Lung microvascular endothelial cell (primary cell): ENCODE data around the gene SOD3. TPM values are rescaled to one million over a fixed set of nuclear protein-coding genes. Genes with fewer than 3 reads are reported as not detected.
A peak's percentile ranks its signal among the peaks of the same experiment; 100 is the strongest.

Experiments used
- DNase-seq, 2 donors: peaks; one replicate each; pipeline versions ENCODE4 v3.0.0 to v3.0.0-alpha.2; 2010; ENCODE audit warnings: low read depth in 2 of 2
- total RNA-seq: library from RNA; depleted of rRNA; stranded (reverse); fragments of >200 nt; gene quantifications from 2 replicates; pipeline ENCODE4 v1.2.1, GENCODE V29; 2014

Gene SOD3
- total RNA-seq, 1 donor from 2014 or later: 0.20 TPM

DNA sequence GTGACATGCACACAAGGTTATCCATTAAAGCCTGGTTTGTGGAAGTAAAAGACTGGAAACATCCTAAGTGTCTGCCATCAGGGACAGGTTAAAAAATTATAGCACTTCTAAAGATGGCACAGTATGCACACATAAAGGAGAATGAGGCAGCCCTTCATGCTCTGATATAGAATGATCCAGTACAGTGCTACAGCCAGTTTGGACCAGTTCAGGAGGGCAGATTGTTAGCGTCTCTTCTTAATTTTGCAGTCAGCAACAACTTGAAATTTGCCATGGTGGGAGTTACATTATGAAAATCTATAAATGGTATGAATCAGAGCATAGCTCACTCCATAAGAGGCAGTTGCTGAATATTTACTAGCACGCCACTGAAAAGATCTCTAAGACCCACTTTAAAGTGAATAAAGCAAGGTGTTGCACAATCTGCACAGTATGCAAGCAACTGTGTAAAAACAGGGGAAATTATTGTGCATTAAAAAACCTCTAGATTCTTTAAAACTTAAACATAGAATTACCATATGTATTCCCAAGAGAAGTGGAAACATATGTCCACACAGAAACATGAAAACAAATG, 20.3 kb upstream of the SOD3 start:
- DNase-seq: no peak

DNA sequence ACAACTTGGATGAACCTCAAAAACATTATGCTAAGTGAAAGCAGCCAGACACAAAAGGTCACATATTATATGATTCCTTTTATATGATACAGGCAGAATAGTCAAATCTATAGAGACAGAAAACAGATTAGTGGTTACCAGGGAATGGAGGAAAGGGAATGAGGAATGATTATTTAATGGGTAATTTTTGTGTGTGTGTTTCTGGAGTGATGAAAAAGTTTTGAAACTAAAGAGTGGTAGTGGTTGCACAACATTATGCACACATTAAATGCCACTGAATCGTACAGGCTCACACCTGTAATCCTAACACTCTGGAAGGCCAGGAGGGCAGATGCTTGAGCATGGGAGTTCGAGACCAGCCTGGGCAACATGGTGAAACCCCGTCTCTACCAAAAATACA, 19.6 kb upstream of the SOD3 start:
- no peak for DNase-seq

DNA sequence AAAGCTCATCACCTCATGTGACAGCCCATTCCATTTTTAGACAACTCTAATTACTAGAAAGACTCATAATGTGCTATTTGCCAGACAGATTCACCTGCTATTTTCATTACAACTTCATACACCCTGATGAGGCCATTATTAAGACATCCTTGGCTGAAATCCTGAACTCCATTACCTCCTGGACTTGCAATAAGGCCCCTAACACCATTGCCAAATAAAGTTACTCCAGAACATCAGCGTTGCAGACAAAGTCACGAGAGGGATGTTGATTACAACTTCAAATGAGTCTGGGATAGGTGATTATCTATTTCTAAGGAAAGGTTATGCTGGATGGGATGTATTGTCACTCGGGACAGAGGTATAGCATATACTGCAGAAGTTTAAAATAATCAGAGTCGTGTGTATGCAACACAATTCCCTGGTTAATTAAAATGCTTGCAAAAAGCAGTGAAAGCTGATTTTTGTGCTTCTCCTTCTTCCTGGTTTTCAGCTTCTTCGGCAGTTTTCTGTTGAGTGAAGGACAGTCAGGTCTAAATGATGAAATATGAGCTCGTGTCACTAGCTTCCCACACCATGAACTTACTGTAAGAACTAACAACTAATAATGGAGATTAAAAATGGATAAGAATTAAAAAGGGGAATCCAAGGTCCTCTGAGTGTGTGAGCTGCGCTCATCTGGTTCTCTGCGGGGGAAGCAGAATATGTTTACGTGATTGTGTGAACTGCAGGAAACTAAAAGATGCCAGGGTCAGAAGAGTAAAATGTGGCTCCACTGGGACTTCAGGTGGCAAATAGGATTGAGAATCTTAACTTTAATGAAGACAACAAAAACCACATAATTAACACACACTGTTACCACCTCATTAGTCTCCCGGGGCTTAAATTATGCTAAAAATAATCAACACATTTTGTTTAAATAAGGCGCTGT, 17.6 kb upstream of the SOD3 start:
- DNase-seq: no peak

DNA sequence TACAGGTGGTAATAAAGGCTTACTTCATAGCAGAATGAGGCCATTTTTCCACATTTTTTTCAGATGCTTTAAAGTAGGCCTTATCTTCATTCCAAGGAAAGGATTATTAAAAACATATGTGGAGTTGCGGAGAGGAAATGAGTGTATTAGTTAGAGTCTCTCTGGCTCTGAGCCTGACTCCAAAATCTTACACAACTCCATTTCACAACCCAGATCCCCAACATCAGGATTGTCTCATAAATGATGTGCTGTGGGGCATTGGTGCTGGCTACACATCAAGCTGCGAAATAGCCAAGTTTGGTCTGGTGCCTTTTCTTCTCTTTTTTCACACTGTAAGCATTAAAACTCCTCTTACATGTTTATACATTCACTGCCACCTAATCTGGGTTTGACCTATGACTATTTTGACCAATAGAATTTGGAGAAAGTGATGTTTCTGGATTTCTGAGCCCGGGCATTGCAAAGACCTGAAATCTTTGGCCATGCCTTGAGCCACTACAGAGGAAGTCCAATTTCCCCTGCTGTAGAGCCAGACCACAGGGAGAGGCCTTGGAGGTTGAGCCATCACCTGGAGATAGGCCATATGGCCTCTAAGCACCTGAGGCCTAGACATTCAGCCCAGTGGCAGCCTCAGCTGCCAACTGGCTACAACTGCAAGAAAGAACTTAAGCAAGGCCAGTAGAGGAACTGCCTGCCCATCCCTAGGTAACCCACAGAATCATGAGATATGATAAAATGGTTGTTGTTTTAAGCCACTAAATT, 16.7 kb upstream of the SOD3 start:
- DNase-seq: no peak

DNA sequence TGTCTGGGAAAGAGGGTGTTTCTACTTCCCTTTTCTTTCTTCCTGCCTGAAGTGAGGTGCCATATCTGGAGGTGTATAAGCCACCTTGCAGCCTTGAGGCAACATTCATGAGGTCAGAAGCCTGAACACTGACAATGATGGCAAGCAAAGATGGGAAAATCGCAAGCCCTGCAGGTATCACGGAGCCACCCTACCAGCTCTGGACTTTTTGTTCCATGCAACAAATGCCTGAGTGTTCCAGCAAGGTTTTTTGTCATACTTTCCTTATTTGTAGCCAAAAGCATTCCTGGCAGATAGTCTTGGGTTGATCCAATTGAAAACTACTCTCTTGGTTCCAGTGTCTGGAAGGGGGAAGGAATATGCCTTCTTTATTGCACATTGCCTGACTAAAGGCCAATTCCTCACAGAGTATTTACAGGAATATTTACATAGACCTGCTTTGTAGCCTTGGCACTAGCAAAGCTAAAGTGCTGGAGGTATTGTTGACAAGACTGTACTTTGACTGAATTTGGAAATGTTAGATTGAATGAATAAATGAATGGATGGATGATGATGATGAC, 14.4 kb upstream of the SOD3 start:
- DNase-seq: no peak

DNA sequence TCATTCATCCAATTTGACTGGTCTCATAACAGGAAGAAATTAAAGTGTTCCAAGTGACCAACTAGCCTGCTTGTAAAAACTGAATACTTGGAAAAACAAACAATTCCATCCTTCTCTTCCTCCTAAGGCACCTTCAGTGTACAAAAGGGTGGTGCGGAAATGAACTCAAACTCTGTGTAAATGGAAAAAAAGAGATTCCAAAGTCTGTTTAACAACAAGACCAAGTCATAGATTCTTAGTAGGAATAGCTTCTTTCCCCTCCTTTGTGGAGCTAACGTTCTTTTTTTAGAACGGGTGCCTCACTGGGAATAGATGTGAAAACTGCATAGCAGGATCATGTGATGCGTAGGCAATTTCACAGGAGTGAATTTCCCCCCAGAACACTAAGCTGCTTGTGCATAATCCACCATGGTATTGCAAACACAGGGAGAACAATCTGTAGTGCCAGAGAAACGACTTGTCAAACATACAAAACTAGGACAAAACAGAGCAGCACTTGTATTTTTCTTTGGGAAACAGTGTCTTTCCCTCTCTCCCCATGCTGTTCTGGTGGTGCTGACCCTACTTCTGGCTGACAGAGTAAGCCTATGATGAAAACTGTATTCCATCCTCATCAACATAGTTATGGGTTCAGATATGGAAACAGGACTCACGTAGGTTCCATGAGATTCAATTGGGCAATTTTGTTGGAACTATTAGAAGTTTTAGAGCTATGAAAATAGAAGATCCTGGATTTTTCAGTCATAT, 13.2 kb upstream of the SOD3 start:
- DNase-seq: peak in 1 of 2 donors; percentile 8

DNA sequence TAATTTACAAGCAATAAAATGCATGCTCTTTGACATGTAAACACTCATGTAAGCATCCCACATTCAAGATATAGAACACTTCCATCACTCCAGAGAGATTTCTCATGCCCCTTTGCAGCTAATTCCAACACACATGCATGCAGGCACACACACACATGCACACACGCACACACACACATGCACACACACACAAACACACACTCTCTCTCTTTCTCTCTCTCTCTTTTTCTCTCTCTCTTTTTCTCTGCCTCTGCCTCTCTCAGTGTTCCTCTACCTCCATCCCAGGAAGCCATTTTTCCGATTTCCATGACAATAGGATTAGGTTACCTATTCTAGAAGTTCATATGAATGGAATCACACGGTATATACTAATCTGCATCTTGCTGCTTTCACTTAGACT, 11.9 kb upstream of the SOD3 start:
- DNase-seq: no peak

DNA sequence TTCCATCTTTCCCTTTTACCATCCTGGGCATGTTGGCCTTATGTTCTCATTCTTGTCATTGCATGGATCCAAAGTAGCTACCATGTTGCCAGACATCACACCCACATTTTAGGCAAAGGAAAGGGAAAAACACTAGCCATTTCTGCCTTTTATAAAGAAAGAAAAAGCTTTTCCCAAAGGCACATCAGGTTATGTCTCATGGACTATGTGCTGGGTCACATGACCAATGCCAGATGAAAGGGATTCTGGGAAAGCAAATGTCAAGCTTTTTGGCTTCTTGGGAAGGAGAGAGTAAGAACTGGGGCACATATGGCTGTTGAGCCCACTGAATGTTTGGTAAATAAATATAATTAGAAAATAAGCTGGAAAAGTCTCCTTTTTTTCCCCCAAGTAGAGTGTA, 4.3 kb upstream of the SOD3 start:
- DNase-seq: no peak

DNA sequence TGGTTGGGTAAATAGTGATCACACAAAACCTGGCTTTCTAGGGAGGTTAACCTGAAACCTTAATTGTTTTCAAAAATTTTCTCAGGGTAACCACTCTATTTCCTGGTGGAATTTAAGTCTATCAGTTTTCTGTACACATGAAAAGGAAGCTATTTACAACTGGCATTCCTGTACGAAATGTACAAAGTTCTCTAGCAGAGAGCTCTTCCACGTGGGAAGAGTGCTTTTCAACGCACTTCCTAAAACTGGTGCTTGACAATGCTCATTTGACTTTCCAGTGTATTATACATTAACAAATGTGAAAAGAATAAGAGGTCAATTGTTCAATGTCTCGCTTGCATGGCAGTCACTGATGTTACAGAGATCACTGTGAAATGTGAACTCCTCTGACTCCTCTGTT, 2.8 kb upstream of the SOD3 start:
- no peak for DNase-seq

DNA sequence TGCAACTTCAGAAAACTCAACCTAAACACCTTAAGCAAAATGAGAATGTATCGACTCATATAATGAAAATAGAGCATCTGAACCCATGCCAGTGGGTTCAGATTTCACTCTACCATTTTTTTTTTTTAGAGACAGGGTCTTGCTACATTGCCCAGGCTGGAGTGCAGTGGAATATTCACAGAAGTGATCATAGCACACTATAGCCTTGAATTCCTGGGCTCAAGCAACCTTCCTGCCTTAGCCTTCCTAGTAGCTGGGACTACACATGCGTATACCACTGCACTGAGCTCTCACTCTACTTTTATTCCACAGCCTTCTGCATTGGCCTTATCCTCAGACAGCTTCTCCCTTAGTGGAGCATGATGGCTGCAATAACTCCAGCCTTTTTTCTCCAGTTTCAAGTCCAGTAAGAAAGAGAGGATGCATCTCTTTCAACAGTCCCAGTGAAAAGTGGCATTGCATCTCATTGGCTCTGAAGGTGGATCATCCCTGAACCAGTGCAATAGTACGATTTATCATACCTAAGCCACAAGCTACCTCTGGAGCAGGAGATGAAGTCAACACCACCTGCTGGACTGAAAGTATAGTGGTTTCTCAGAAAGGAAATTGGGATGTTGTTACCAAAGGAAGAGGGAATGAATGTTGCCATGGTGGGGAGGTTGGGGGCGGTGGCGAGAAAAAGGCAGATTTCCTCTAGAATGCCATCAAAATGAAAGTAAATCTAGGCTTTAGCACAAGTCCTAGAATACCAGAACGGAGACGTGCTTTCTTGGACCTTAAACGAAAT, 2.0 kb upstream of the SOD3 start:
- DNase-seq: peak; percentile 3 to 28

DNA sequence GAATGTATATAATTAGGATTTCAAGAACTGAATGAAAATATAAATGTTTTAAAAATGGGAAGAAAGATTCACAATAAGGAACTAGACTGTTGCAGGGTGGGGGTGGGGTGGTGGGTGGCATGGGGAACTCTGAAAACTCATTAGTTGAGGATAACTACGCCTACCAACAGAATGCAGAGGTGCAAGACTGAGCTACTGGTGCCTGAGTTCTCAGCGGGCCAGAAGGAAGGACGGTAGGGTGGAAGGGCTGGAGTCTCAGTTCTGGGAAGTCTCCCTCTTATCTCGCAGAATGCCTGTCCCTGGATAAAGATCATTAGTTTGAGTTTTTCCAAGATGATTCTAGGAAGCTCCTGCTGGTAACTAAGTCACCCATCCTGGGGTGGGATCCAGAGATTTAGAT, 1.3 kb upstream of the SOD3 start:
- DNase-seq: no peak

DNA sequence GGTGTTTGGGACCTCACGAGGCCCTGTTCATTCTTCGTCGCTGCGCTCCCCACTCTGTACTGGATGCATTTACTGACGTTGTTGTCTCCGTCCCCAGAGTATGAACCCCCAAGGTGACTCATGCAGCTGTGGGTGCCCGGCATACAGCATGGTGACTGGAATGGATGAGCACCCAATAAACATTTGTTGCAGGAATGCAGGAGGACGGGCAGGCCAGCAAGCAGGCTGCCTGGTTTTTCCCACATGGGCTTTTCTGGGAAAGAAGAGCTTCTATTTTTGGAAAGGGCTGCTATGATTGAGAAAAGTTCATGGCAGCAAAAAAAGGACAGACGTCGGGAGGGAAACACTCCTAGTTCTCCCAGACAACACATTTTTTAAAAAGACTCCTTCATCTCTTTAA, 893 bp upstream of the SOD3 start:
- DNase-seq: no peak

DNA sequence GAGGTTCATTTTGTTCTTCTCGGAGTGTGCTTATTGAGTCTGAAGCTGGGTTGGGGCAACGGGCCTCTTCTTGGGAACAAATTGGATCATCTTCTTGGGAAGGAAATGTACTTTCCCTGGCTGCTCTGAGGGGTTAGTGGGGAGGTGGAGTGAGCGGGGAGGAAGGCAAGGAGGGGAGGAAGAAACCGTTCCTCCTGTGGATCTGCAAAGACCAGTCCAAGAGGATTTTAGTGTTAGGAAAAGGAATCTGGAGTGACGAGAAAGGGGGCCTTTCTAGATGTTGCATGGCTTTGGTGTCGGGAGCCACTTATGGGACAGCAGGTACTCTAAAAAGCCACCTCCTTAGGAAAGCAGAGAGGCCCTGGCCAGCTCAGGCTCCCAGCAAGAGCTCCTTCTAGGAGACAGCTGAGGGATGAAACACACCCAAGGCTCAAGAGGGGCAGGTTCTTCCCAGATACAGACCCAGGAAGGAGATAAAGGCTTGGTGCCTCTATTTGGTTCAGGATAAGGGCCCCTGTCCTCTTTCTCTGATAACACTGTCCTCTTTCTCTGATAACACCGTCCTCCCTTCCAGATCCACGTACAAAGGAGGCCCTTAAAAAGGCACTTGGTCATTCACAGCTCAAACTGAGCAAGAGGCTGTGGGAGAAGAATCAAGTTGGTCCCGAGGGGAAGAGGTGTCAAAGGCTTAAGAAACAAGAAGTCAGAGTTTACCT, 451 bp downstream of the SOD3 start:
- DNase-seq: no peak

DNA sequence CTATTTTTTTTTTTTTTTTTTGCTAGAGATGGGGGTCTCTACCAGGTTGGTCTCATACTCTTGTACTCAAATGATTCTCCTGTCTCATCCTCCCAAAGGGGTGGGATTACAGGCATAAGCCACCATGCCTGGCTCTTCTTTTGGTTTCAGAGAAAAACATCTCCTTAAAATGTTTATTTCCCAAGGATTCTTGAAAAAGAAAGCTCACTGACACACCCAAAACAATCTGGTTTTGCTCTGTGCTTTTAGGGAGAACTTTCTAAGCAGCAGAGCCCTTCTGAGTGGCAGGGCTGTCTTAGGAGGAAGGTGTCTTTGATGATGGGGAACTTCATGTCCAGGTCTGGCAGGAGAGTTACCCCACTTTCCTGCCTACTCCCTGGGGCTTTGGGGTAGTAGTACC, 1.2 kb downstream of the SOD3 start:
- no peak for DNase-seq

DNA sequence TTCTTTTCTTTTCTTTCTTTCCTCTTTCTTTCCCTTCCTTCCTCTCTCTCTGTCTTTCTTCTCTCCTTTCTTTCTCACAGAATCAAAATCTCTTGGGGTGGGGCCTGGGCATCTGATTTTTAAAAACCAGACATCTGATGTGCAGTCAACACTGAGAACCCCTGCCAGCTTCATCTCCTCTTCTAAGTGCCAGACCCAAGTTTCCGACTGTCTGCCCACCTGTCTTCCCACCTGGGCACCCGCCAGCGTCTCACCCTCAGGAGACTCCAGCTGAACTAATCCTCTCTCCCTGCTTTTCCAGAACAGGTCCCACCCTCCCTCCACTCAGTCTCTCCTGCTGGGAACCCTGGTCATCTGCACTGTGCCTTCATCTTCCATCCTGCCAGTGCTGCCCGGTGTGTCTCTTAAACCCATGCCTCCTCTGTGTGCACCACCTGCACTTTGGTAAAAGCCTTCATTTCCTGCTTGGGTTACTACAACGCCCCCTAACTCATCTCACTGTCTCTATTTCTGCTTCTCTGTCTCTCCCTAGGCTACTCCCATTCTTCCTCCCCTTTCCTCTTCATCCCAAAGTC, 2.8 kb downstream of the SOD3 start:
- DNase-seq: no peak

DNA sequence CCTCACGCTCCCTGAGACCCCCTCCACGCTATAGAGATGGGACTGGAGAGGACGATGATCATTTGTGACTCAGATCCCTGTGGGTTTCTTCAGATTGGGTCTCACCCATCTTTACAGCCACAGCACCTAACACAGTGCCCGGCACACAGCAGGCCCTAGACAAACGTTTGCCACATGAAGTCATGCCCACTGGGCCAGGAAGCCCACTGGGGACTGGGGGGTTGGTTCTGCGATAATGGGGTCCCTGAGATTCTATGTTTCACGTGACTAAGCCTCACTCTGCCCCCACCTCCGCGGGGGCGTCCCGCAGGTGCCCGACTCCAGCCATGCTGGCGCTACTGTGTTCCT, 3.8 kb downstream of the SOD3 start:
- no peak for DNase-seq

DNA sequence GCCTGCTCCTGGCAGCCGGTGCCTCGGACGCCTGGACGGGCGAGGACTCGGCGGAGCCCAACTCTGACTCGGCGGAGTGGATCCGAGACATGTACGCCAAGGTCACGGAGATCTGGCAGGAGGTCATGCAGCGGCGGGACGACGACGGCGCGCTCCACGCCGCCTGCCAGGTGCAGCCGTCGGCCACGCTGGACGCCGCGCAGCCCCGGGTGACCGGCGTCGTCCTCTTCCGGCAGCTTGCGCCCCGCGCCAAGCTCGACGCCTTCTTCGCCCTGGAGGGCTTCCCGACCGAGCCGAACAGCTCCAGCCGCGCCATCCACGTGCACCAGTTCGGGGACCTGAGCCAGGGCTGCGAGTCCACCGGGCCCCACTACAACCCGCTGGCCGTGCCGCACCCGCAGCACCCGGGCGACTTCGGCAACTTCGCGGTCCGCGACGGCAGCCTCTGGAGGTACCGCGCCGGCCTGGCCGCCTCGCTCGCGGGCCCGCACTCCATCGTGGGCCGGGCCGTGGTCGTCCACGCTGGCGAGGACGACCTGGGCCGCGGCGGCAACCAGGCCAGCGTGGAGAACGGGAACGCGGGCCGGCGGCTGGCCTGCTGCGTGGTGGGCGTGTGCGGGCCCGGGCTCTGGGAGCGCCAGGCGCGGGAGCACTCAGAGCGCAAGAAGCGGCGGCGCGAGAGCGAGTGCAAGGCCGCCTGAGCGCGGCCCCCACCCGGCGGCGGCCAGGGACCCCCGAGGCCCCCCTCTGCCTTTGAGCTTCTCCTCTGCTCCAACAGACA, 4.4 kb downstream of the SOD3 start:
- DNase-seq: peak in 1 of 2 donors; percentile 17

DNA sequence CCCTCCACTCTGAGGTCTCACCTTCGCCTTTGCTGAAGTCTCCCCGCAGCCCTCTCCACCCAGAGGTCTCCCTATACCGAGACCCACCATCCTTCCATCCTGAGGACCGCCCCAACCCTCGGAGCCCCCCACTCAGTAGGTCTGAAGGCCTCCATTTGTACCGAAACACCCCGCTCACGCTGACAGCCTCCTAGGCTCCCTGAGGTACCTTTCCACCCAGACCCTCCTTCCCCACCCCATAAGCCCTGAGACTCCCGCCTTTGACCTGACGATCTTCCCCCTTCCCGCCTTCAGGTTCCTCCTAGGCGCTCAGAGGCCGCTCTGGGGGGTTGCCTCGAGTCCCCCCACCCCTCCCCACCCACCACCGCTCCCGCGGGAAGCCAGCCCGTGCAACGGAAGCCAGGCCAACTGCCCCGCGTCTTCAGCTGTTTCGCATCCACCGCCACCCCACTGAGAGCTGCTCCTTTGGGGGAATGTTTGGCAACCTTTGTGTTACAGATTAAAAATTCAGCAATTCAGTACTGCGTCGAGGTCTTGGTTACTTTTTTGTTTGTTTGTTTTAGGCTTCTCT, 5.0 kb downstream of the SOD3 start:
- no peak for DNase-seq
